Occipital lobe (tissue), 2 donors: ENCODE measurements around the gene FRAT2. TPM values are rescaled to one million over a fixed set of nuclear protein-coding genes. Genes with fewer than 3 reads are reported as not detected.
"Not testable (repeated sequence)": the region's sequence is repeated elsewhere in the genome, so short reads cannot be mapped to it uniquely, and the experiment has no call there.

ENCODE experiments used
- DNase-seq: peaks from one replicate; lab custom pipeline; 2025; lab: John Stamatoyannopoulos, UW
- total RNA-seq: library from RNA; depleted of rRNA; stranded (reverse); fragments of >200 nt; gene quantifications from one replicate; pipeline ENCODE4 v1.2.3, GENCODE V29; 2014

Gene FRAT2
- total RNA-seq, 1 donor from 2014 or later: 16.8 TPM

DNA sequence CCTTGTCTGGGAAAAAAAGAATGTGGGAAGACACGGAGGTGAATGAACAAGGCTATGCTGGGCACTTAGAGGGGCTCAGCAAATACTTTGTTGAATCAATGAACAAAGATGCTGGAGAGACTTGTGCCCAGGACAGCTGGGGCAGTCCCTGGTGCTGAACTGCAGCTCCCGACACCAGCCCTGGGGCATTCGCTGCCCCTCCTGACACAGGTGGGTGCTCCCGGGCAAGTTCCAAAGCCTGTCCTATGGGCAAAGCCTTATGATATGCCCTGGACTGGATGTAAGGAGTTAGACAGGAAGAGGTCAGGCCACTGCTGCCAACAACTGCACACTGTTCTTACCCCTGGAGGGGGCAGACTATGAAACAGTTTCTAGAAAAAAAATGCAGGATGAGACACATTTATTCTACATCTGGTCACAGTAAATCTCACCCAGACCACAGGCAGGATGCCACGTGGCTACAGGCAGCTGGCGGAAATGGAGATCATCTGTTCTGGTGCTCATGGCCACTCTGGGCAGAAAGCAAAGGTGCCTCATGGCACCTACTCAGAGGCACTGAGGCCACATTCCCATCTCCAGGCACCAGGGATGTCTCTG lies 21.9 kb upstream of the FRAT2 start:
- DNase-seq: no peak

DNA sequence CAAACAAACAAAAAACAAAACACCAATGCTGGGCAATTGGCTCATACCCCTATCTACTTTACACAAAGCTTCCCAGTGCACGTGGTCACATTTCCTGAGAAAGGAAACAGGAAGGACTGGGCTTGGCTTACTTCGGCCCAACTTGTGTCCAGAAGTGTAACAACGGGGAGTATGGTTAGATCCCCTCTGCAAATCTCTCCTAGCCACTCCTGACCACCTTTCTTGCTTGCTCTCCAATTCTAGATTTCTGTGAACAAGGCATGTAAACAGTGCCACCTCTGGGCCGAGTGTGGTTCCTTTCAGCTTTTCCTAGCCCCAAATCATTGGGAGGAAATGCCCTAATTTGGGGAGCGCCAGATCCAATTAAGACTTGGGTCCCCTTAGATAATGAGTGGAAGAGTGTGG lies 21.0 kb upstream of the FRAT2 start:
- DNase-seq: no peak

- DNase-seq: no peak
Measured at GRCh38 chr10:97353945-97354344, 19.4 kb upstream of the FRAT2 start.

DNA sequence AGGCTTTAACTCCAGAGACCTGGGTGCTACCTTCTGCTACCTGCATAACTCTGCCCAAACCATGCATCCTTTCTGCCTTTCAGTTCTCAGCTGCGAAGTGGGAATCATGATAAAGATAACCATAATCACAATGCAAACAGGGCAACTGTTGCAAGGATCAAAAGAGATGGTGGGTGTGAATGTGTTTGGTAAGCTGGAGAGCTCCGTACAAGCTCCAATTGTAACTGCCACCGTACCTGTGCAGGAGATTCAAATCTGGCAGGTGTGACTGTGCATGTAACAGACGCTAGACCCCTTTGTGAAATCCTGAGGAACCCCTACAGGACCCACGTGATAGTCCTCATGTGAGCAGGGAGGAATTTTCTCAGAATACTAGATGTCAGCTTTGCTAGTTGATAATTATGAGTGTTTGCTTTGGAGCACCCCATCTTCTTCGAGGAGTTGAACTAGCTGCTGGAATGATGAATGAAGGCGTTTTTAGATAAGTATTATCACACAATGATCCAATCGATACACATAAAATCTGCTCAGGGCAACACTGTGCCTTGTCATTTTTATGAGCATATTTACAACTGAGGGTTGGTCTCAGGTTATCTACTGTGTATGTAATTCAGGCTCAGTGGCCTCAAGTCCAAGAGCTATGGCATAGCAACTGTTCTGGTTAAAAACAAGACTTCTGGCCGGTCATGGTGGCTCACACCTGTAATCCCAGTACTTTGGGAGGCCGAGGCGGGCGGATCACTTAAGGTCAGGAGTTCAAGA lies 15.4 kb upstream of the FRAT2 start:
- DNase-seq: no peak

DNA sequence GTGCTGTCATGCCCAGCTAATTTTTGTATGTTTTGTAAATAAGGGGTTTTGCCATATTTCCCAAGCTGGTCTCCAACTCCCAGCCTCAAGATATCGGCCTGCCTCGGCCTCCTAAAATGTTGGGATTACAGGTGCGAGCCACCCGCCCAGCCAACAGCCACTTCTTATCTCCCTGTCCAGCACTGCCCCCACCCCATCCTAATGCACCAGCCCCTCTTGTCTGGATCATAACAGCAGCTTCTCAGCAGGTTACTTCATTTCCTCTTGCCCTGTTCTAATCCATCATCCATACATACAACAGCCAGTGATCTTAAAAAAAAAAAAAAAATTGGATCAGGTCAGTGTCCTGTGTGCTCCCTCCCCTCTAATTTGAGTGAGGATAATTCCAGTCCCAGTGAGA lies 12.8 kb upstream of the FRAT2 start:
- DNase-seq: no peak

DNA sequence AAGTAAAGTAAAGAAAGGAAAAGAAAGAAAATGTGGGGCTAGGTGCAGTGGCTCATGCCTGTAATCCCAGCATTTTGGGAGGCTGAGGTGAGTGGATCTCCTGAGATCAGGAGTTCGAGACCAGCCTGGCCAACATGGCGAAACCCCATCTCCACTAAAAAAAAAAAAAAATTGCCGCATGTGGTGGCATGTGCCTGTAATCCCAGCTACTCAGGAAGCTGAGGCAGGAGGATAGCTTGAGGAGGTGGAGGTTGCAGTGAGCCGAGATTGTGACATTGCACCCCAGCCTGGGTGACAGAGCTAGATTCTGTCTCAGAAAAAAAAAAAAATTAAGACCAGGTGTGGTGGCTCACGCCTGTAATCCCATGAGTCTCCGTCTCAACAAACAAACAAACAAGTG lies 9.1 kb upstream of the FRAT2 start:
- not testable (repeated sequence) for DNase-seq

DNA sequence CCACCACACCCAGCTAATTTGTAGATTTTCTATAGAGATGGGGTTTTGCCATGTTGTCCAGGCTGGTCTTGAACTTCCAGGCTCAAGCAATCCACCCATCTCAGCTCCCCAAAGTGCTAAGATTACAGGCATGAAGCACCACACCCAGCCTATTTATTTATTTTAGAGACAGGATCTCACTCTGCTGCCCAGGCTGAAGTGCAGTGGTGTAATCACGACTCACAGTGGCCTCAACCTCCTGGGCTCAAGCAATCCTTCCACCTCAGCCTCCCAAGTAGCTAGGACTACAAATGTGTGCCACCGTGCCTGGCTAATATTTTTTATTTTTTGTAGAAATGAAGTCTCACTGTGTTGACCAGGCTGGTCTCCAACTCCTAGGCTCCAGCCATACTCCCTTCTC lies 6.9 kb upstream of the FRAT2 start:
- DNase-seq: no peak

DNA sequence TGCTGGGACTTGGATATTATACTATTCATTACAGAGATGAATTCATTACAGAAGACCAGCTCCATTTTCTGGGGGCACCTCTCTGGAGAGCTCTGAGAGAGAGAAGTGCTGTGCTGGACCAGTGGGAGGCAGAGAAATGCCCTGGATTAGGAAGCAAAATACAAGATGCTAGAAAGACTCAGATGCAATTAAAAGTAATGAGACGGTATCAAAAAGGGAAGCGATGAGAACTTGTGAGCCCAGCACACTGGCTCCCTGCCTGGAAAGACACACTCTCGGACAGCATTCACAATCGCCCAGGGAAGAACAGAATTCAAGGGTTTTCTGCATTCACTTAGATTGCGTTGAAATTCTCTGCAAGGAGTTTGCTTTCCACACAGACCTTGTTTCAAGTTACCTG lies 3.5 kb upstream of the FRAT2 start:
- DNase-seq: no peak

DNA sequence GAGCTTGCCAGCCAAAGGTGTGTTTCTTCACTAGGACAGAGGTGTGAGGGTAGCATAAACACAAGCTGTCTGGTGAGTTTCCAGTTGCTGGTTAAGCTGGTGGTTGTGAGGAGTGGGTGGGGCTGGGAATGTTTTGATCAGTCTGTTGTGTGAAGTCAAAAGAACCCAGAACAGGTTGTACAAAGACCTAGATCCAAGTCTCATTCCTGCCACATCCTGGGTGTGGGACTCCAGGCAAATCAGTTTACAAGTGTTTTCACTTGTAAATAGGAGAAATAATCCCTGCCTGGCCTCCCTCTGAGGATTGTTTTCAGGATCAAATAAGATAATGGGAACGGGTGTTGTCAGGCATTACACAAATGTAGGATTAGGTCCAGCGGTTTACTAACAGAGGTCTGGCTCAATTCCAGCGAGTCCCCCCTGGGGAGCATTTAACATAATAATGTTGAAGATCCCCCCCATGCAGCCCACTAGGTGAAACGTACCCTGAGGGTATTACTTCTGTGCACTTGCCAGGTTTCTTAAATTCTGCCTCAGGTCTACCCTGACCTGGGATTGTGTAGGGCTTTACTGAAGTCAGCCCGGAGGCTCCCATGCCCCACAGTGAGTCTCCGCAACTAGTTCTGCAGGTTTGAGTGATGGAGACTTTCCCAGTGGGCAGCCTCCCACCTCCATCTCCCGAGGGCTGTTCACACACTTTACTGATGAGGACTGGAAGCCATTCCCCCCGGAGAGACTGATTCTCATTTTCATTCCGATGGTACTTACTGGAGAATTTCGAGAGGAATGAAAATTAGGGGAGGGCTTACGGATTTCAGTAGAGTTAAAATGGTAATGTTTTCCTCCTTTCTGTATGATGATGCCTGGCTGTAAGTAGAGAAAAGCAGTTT lies 2.7 kb upstream of the FRAT2 start:
- no peak for DNase-seq

- no peak for DNase-seq
Measured at GRCh38 chr10:97336446-97336845, 1.9 kb upstream of the FRAT2 start.

DNA sequence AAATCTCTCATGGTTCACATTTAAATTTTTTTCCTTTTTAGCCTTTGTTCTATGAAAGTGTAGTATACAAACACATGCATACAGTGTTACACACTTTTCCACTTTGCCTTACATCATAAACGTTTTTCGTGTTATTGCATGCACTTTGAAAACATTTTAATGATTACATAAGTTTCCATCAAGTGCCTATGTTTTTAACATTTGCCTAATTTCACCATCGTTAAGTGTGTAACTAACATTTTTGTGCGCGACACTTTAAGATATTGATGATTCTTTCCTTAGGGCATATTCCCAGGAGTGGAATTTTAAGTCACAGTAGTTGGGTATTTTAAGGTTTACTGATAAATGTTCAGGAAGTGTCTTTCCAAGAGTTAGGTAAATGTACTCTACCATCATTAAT lies 1.5 kb upstream of the FRAT2 start:
- no peak for DNase-seq

DNA sequence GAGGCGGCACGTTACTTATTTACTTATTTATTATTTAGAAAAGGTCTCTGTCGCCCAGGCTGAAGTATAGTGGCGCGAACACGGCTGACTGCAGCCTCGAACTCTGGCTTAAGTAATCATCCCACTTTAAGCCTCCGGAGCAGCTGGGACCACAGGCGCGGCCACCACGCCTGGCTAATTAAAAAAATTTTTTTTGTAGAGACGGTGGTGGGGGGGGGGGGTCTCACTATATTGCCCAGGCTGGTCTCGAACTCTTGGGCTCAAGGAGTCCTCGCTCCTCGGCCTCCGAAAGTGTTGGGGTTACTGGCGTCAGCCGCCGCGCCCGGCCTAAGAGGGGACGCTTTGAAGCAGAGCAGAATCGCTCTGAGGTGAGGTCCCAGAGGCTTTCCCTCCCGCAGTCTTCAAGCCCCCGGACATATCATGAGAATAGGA lies 675 bp upstream of the FRAT2 start:
- no peak for DNase-seq

DNA sequence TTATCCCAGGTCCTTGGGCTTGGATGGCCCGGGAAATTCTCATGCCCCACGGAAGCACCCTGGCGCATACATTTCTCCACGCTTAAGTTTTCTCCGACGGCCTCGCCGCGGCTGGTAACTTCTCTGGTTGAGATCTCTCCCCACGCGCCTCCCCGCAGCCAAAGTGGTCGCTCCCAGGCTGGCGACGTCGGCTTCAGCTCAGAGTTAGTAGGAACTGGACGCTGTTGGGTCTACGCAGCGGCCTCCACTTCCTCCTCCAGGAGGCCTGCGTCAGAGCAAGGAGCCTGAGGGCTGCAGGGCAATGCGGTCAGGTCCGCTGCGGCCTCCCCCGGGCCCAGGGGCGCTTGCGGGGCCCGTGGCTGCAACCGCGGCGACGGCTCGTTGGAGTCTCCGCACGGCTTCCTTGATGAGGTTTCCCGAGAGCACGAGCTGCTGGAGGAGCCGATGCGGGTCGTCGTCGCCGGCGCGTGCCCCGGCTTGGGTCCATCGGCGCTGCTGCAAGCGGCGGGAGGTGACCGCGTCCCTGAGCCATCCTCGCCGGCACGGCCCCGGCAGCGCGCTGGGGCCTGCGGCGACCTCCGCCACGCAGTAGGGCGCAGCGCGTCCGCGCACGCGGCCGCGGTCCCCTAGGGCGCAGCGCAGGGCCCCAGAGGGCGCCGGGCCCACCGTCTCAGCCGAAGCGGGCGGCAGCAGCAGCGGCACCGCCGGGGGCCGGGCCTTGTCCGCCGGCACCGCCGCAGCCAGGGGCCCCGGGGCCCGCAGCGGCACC lies 744 bp downstream of the FRAT2 start:
- peak; percentile 25 for DNase-seq

DNA sequence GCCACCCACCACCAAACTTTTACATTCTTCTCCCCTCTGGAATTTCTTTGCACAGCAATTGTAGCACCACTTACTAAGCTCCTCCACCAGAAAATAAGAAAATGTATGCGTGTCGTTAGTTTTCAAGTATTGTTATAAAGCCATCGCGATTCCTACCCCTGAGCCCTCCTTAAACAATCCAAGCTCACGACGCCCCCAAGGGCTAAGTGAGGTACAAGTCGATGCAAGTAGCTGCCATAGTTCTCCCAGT lies 1.3 kb downstream of the FRAT2 start:
- DNase-seq: no peak

DNA sequence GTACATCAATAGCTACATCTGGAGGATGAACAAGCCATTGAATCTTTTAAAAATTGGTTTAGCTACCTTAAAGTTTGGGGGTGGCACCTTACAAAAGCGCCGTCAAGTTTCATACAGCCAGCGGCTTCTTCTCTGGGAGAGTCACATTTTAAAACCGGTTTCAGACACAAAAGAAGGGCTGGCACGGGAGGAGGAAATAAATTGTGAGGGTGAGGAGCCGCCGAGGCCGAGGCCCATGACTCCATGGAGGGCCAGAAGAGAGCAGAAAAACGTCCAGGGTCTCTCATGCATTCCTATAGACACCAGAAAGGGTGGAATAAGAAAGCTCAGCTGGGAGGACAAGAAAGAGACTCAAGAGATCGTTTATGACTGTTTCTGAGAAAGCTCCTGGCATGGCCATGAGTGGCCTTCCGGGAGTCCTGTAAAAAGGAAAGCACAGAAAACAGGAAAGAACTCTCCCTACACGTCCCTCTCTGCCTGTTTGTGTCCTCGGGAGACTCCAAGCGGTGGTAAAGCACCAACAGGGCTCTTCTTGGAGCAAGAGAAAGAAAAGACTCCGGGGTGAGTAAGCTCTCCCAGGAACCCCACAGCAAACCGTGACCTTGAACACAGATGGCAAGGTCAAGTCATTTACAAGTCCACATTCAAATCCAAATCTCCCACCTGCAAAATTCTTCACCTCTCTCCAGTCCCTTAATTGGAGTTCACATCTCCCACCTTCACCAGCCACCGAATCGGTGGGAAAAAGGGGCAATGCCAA lies 1.8 kb downstream of the FRAT2 start:
- DNase-seq: peak; percentile 40

GRCh38 chr10:97331153-97331703 lies 3.3 kb downstream of the FRAT2 start:
- no peak for DNase-seq

DNA sequence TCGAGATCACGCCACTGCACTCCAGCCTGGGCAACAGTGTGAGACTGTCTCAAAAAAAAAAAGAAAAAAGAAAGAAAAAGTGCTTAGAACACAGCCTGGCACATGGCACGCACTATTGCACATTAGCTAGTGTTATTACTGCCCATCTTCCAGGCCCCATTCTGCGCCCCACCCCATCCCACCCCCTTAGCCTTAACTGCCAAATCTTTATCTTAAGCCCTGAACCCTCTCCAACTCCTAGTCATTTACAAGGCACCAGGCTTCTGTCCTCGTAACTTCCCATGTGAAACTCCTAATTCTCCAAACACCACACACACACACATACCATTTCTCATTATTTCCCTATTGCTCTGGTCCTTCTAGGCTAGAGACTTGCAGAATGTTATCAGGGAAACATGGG lies 4.8 kb downstream of the FRAT2 start:
- no peak for DNase-seq

DNA sequence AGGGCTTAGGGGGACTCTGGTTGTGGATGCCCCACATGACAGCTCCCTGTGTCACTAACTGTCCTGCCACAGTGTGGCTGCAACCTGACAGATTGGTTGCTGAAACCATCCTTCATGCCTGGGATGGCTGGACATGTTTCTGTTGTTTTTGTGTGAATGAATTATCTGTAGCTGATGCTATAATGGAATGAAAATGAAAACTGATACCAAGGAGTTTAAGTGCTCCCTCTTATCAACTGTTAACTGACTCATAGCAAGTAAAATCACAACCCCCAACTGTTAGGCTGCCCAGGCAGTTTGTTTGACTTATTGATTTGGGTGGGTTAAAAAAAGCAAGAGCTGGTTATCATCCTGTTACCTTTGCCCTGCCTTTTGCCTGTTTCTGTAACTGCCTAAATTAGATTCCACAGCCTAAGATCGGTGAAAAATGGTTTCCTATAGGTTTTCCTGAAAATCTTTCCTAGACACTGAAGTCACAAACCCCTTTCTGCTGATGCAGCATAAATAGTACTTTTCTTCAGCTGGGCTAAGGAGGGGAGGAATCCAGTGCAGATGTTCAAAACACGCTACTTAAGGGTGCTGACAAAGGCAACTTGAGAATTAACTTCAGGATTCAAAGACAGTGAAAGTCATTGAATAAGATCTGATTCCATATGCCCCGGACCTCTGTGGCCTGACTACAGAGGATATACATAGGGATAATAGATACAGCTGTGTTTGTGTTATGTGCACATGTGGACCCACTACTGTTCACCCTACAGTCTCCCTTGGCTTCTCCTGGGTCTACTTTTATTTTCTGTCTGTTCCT lies 5.7 kb downstream of the FRAT2 start:
- DNase-seq: no peak

DNA sequence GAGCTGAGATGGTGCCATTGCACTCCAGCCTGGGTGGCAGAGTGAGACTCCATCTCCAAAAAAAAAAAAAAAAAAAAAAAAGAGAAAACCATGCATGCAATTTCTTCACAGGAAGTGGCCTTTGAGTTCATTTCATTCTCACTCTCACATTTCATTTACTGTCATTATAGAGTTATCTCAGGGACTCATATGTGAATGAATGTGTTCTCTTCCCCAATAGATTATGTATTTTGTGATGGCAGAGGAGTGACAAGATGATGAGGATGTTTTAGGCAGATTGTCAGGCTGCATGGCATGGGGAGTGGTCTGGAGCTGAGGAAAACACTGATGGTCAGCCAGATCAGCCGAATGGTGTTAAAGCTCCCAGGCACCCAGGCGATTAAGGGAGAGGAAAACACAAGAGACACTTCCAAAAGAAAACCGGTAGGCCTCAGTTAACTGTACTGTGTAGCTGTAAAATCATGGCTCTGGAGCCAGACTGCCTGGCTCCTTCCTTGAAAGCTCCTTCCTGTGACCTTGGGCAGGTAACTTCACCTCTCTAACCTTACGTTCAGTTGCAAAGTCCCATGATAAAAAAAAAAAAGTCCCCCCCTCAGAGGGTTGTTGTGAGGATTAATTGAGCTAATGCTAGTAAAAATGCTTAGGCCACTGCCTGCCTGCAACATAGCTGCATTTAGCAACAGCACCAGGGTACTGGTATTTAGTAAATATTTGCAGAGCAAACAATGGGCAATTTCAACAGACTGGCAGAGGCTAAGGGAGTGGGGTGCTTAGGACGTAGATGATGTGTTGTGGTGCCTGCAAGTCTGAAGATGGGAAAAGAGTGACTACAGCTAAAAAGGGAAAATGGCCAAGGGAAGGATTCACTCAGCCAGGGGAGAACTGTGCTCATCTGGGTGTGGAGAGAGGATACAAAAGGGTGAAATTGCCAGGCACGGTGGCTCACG lies 6.9 kb downstream of the FRAT2 start:
- no peak for DNase-seq
